LNCAP (cell line): Measurements from ENCODE around the gene ZFP36L2.

Experiments
- TF ChIP-seq, protein P1 (sequence below): fragments of 450-650 bp; IDR thresholded peaks from 2 replicates; pipeline ENCODE4 v1.5.1; 2017; ENCODE audit warnings: mild to moderate bottlenecking

The ZFP36L2 gene, protein sequence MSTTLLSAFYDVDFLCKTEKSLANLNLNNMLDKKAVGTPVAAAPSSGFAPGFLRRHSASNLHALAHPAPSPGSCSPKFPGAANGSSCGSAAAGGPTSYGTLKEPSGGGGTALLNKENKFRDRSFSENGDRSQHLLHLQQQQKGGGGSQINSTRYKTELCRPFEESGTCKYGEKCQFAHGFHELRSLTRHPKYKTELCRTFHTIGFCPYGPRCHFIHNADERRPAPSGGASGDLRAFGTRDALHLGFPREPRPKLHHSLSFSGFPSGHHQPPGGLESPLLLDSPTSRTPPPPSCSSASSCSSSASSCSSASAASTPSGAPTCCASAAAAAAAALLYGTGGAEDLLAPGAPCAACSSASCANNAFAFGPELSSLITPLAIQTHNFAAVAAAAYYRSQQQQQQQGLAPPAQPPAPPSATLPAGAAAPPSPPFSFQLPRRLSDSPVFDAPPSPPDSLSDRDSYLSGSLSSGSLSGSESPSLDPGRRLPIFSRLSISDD

DNA sequence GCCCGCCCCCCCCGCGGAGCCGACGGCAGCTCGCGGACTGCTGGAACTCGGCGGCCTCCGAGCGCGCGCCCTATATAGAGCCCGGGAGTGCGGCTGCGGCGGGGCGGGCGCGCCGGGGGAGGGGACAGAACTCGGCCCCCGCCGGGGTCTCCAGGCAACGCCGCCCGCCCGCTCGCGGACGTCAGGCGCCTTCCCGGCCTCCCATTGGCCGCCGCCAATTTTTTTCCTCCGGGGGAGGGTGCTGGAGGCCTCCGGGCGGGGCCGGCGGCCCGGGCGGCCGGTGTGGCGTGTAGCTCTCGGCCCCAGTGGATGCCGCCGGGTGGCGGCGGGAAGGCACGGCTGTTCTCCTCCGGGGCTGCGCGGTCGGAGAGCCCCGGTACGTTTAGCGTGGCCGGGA is at the start of gene ZFP36L2:
Gene ZFP36L2 (minus strand): TSS at position 49 of the 397 bp plus-strand sequence. CDS start 291 bp downstream, outside the sequence.
- TF ChIP-seq, protein P1, sequence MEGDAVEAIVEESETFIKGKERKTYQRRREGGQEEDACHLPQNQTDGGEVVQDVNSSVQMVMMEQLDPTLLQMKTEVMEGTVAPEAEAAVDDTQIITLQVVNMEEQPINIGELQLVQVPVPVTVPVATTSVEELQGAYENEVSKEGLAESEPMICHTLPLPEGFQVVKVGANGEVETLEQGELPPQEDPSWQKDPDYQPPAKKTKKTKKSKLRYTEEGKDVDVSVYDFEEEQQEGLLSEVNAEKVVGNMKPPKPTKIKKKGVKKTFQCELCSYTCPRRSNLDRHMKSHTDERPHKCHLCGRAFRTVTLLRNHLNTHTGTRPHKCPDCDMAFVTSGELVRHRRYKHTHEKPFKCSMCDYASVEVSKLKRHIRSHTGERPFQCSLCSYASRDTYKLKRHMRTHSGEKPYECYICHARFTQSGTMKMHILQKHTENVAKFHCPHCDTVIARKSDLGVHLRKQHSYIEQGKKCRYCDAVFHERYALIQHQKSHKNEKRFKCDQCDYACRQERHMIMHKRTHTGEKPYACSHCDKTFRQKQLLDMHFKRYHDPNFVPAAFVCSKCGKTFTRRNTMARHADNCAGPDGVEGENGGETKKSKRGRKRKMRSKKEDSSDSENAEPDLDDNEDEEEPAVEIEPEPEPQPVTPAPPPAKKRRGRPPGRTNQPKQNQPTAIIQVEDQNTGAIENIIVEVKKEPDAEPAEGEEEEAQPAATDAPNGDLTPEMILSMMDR: no peak

DNA sequence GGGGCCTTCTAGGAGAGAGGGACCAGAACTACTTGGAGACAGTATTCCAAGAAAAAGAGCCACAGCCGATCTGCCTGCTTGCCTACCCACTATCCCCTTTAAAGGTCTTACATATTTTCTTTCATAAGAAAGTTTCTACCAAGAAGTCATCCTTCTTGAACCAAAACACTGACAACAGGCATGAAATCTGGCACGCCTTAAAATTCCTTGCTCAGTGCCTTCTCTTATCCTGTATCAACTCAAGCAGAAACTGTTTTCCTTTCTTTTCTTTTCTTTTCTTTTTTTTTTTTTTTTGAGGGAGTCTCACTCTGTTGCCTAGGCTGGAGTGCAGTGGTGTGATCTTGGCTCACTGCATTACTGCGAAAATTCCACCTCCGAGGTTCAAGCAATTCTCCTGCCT is 48.3 kb upstream of the ZFP36L2 start:
- TF ChIP-seq, protein P1: no peak

DNA sequence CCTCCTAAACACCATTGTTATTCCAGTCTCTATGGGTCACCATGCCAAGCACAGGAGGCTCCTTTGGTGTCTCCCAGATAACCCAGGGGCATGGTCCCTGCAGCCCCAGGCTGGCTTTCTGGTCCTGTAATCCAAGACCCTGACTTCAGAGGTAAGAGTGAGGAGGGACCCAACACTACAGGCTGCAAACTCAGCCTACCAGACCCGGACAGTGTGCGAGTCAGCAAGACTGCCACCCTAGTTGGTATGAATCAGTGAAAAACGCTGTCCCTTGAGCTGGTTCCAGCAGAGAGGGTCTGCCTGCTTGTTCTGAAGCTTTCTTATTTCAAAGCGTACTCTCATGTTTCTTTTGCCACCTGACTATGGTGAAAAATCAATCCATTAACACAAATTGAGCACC is 47.6 kb upstream of the ZFP36L2 start:
- TF ChIP-seq, protein P1: no peak

DNA sequence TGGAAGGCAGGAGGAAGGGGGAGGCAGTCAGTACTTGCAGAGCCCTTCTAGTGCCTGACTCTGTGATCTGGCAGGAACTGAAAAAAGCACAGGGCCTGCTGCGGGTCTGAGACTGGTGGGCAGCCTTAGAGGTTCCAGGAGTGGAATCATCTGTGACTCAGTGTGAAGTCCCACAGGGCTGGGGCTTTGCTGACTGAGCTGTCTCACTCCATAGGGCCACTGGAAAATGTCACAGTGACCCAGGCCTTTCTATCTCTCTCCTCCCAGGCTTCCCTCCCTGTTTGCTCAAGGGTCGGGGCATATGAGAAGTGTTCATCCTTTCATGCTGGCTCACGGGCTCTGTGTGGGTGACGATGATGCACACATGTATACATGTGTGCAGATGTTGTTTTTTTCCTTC is 47.1 kb upstream of the ZFP36L2 start:
- TF ChIP-seq, protein P1: no peak

DNA sequence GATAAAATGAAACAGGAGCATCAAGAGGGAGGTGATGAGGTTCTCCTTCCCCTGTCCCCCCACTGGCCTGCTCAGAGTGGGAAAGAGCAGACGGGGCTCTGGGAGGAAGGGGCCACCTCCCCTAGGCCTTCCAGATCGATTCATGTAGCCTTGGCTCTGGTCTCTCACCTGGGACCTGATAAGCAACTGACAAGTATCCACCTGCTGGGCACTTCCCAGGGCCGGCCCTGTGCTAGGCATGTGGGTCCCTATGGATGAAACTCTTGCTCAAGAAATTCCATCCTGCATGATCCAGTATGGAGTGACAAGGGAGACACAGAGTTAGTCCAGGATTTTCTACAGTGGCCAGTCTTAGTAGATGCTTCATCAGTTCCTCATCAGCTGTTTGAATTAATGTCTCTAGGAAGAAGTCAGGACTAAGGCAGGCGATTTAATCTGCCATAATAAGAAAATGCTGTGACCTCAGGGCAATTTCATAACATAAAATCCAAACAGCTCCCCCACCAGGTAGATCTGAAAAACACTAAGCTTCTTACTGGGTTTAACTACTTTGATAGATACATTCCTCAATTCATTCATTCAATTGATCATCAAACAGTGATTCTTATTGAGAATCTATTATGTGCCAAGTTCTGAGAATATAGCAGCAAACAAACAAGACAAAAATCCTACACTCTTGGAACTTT is 44.7 kb upstream of the ZFP36L2 start:
- TF ChIP-seq, protein P1: no peak

DNA sequence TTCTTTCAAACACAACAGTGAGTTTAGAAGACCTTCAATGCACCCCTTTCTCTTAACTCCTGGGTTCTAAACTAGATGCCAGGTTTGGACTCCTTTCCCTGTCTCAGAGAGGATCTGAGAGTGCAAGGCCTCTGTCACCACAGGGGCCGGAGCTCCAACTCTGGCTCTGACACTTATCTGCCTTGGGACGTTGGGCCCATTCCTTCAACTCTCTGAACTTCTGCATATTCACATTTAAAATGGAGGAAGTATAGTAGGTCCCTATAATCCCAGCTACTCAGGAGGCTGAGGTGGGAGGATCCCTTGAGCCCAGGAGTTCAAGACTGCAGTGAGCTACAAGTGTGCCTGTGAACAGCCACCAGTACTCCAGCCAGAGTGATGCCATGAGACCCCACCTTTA is 44.1 kb upstream of the ZFP36L2 start:
- TF ChIP-seq, protein P1: no peak

DNA sequence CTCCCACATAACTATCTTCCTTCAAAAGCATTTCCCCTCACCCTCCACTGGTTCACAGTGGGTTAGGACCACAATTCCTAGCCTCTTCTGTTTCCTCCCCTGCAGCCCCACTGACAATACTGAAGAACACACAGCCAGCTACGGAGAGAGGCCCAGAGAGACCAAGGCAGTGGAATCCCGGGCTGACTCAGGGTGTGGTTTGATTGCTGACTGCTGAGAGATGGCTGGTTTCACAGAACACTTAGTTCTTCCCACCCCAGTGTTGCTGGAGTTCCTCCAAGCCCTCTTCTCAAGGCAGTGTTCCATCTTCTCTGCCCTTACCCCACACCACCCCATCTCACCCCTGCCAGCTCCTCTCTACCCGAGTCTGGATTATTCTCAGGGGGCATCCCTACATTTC is 43.3 kb upstream of the ZFP36L2 start:
- TF ChIP-seq, protein P1: no peak
